OCI-LY1 (cell line): ENCODE data around the gene MINDY3.

Experiments used
- CTCF ChIP-seq: fragments of 200-600 bp; sonication (generic), shearing (Covaris generic); IDR thresholded peaks from 2 replicates; pipeline ENCODE4 v1.5.1; 2017; ENCODE audit warnings: mild to moderate bottlenecking, antibody characterized with exemption, low read length, moderate library complexity, mixed read lengths
- EZH2 ChIP-seq: fragments of 200-600 bp; sonication (generic), shearing (Covaris generic); IDR thresholded peaks from 2 replicates; pipeline ENCODE4 v1.8.0; 2017; ENCODE audit warnings: borderline replicate concordance, mixed run types, mild to moderate bottlenecking, antibody characterized with exemption, low read length, moderate library complexity, mixed read lengths

GRCh38 chr10:15783941-15784636, 76.2 kb downstream of the MINDY3 start:
- TF ChIP-seq CTCF: no peak
- TF ChIP-seq EZH2: no peak
